H9 (cell line): ENCODE measurements around the gene SCRN2. TPM values are rescaled to one million over a fixed set of nuclear protein-coding genes. Genes with fewer than 3 reads are reported as not detected.

Experiments
- DNase-seq: peaks from one replicate; pipeline ENCODE4 v3.0.0-alpha.2; 2017
- H2AFZ ChIP-seq: one replicate; pipeline ENCODE4 v1.6.1; 2013; ENCODE audit warnings: mild to moderate bottlenecking, low read length, control low read depth, moderate library complexity
- H2AK5ac ChIP-seq: 2 replicates; pipeline ENCODE4 v1.6.1; 2013; ENCODE audit warnings: low read length, control low read depth, mixed read lengths; ENCODE audit not compliant: insufficient read length
- H2BK120ac ChIP-seq: one replicate; pipeline ENCODE4 v1.6.1; 2013; ENCODE audit warnings: low read depth, mild to moderate bottlenecking, low read length, control low read depth, inconsistent platforms; ENCODE audit not compliant: poor library complexity, severe bottlenecking
- H2BK12ac ChIP-seq: 2 replicates; pipeline ENCODE4 v1.6.1; 2013; ENCODE audit warnings: low read length, control low read depth, mixed read lengths, low read depth; ENCODE audit not compliant: insufficient read length
- H2BK15ac ChIP-seq: 2 replicates; pipeline ENCODE4 v1.6.1; 2013; ENCODE audit warnings: low read depth, low read length, control low read depth
- H2BK20ac ChIP-seq: one replicate; pipeline ENCODE4 v1.6.1; 2013; ENCODE audit warnings: low read depth, mild to moderate bottlenecking, low read length, control low read depth, inconsistent platforms; ENCODE audit not compliant: poor library complexity, severe bottlenecking
- H2BK5ac ChIP-seq: 2 replicates; pipeline ENCODE4 v1.6.1; 2013; ENCODE audit warnings: low read length, control low read depth, mixed read lengths; ENCODE audit not compliant: insufficient read length
- H3K14ac ChIP-seq: 2 replicates; pipeline ENCODE4 v1.6.1; 2013; ENCODE audit warnings: low read length, control low read depth; ENCODE audit not compliant: insufficient read depth
- H3K18ac ChIP-seq: 2 replicates; pipeline ENCODE4 v1.6.1; 2013; ENCODE audit warnings: low read depth, mild to moderate bottlenecking, mixed read lengths, low read length, control low read depth; ENCODE audit not compliant: insufficient read length
- H3K23ac ChIP-seq: 2 replicates; pipeline ENCODE4 v1.6.1; 2013; ENCODE audit warnings: low read length, control low read depth, mixed read lengths, low read depth; ENCODE audit not compliant: insufficient read length
- H3K23me2 ChIP-seq: 2 replicates; pipeline ENCODE4 v1.6.1; 2013; ENCODE audit warnings: low read depth, mild to moderate bottlenecking, mixed read lengths, low read length, control low read depth; ENCODE audit not compliant: insufficient read length, poor library complexity, severe bottlenecking
- H3K27ac ChIP-seq: 2 replicates; pipeline ENCODE4 v1.5.1; 2013; ENCODE audit warnings: low read length, control low read depth, mixed read lengths, low read depth; ENCODE audit not compliant: insufficient read length
- H3K27me3 ChIP-seq: 2 replicates; pipeline ENCODE4 v1.6.1; 2013; ENCODE audit warnings: low read length, control low read depth, inconsistent platforms; ENCODE audit not compliant: insufficient read depth
- H3K4ac ChIP-seq: 2 replicates; pipeline ENCODE4 v1.6.1; 2013; ENCODE audit warnings: low read depth, mild to moderate bottlenecking, control low read depth, inconsistent platforms, low read length, moderate library complexity
- H3K4me1 ChIP-seq: 2 replicates; pipeline ENCODE4 v1.6.1; 2013; ENCODE audit warnings: low read length, control low read depth, inconsistent platforms; ENCODE audit not compliant: insufficient read depth
- H3K4me2 ChIP-seq: 2 replicates; pipeline ENCODE4 v1.6.1; 2013; ENCODE audit warnings: low read length, control low read depth, mixed read lengths; ENCODE audit not compliant: insufficient read length, insufficient read depth
- H3K56ac ChIP-seq: 2 replicates; pipeline ENCODE4 v1.6.1; 2013; ENCODE audit warnings: low read depth, mild to moderate bottlenecking, mixed read lengths, low read length, control low read depth; ENCODE audit not compliant: insufficient read length
- H3K79me1 ChIP-seq: 2 replicates; pipeline ENCODE4 v1.6.1; 2013; ENCODE audit warnings: low read depth, mild to moderate bottlenecking, moderate library complexity, low read length, control low read depth, inconsistent platforms; ENCODE audit not compliant: insufficient read depth, poor library complexity, severe bottlenecking
- H3K79me2 ChIP-seq: 2 replicates; pipeline ENCODE4 v1.6.1; 2013; ENCODE audit warnings: low read length, control low read depth, inconsistent platforms; ENCODE audit not compliant: insufficient read depth
- H3K9ac ChIP-seq: 2 replicates; pipeline ENCODE4 v1.6.1; 2013; ENCODE audit warnings: low read length, control low read depth, mixed read lengths; ENCODE audit not compliant: insufficient read length; ENCODE audit errors: extremely low read depth
- H3K9me3 ChIP-seq: one replicate; pipeline ENCODE4 v1.6.1; 2013; ENCODE audit warnings: low read depth, low read length, inconsistent platforms; ENCODE audit not compliant: control insufficient read depth
- H3T11ph ChIP-seq: one replicate; pipeline ENCODE4 v1.6.1; 2013; ENCODE audit warnings: mild to moderate bottlenecking, low read length, control low read depth, inconsistent platforms
- H4K20me1 ChIP-seq: one replicate; pipeline ENCODE4 v1.6.1; 2013; ENCODE audit not compliant: control insufficient read depth, insufficient read length, insufficient read depth
- H4K5ac ChIP-seq: 2 replicates; pipeline ENCODE4 v1.6.1; 2013; ENCODE audit warnings: low read depth, mild to moderate bottlenecking, mixed read lengths, low read length, control low read depth; ENCODE audit not compliant: insufficient read length
- H4K8ac ChIP-seq: replicated peaks from 2 replicates; pipeline ENCODE4 v1.6.1; 2013; ENCODE audit warnings: low read length, control low read depth, mixed read lengths, low read depth; ENCODE audit not compliant: insufficient read length
- H4K91ac ChIP-seq: 2 replicates; pipeline ENCODE4 v1.6.1; 2013; ENCODE audit warnings: low read depth, mild to moderate bottlenecking, moderate library complexity, mixed read lengths, low read length, control low read depth; ENCODE audit not compliant: insufficient read length
- H3K27ac Mint-ChIP-seq, 3 experiments: 2 replicates in 2 of 3; 3 replicates in 1 of 3; pipeline ENCODE4 v1.8.0; 2020 to 2021; ENCODE audit warnings: mixed read lengths in 3 of 3, mild to moderate bottlenecking in 1 of 3, moderate library complexity in 1 of 3
- H3K27me3 Mint-ChIP-seq: 2 replicates; pipeline ENCODE4 v1.8.0; 2021; ENCODE audit warnings: low read depth, mild to moderate bottlenecking, moderate library complexity, mixed read lengths
- H3K36me3 Mint-ChIP-seq, 3 experiments: 2 replicates in 2 of 3; 3 replicates in 1 of 3; pipeline ENCODE4 v1.8.0; 2020 to 2021; ENCODE audit warnings: low read depth in 3 of 3, mixed read lengths in 3 of 3; ENCODE audit not compliant: insufficient read depth in 1 of 3
- H3K4me1 Mint-ChIP-seq, 2 experiments: 2 replicates each; pipeline ENCODE4 v1.8.0; 2020; ENCODE audit warnings: mixed read lengths in 2 of 2
- H3K4me3 Mint-ChIP-seq, 2 experiments: 2 replicates in 1 of 2; 3 replicates in 1 of 2; pipeline ENCODE4 v1.8.0; 2020 to 2021; ENCODE audit warnings: mild to moderate bottlenecking in 2 of 2, mixed read lengths in 2 of 2, moderate library complexity in 1 of 2
- H3K9me3 Mint-ChIP-seq, 2 experiments: 2 replicates in 1 of 2; 3 replicates in 1 of 2; pipeline ENCODE4 v1.8.0; 2020; ENCODE audit warnings: mild to moderate bottlenecking in 2 of 2, mixed read lengths in 2 of 2, moderate library complexity in 1 of 2
- CTCF ChIP-seq: fragments of 200-600 bp; sonication (generic); conservative IDR thresholded peaks from 3 replicates; pipeline ENCODE4 v1.8.0; 2021; ENCODE audit warnings: antibody characterized with exemption, mild to moderate bottlenecking
- WGBS: extraction: QIAGEN DNeasy Blood & Tissue Kit; methylation state at CpG from one replicate; pipeline ENCODE4 v1.1.7; 2013; ENCODE audit warnings: missing lambda C conversion rate, low lambda C conversion rate, mixed read lengths; ENCODE audit not compliant: insufficient read length; ENCODE audit errors: extremely low coverage; 5-methylcytosine and 5-hydroxymethylcytosine counted together
- total RNA-seq: library from RNA; stranded (reverse); gene quantifications from 2 replicates; pipeline ENCODE4 v1.2.1, GENCODE V29; 2021

The SCRN2 gene
- total RNA-seq, 1 experiment from 2014 or later: 34.0 TPM

GRCh38 chr17:47821424-47822391 lies 19.4 kb downstream of the SCRN2 start, which contains the start of gene OSBPL7:
Gene OSBPL7 (minus strand): TSS chr17:47821794. CDS start chr17:47820278, 1,516 bp downstream.
- Histone ChIP-seq H3K4me2 (peak within 1 kb of the TSS; percentile 60), H3K56ac (no peak within 1 kb of the TSS), H2BK5ac (no peak within 1 kb of the TSS), H4K5ac (no peak within 1 kb of the TSS), H4K8ac (no peak within 1 kb of the TSS), H3K9me3 (no peaks in the 10 kb centered on the region), H3K27me3 (no peaks in the 10 kb centered on the region), H2BK20ac (no peak within 1 kb of the TSS), H3K4me1 (no peaks in the 10 kb centered on the region), H2BK15ac (no peak within 1 kb of the TSS), H3K23me2 (peaks cover 7% of the 10 kb centered on the region), H3K27ac (no peak within 1 kb of the TSS), H3K79me2 (no peaks in the 10 kb centered on the region; the same call in 1 of the 2 replicates), H3K79me1 (no peaks in the 10 kb centered on the region), H2BK120ac (no peak within 1 kb of the TSS), H3K9ac (peak within 1 kb of the TSS; percentile 12), H2AFZ (no peak within 1 kb of the TSS), H3K18ac (no peak within 1 kb of the TSS), H3K14ac (no peak within 1 kb of the TSS), H4K91ac (no peak within 1 kb of the TSS), H2BK12ac (no peak within 1 kb of the TSS), H4K20me1 (no peaks in the 10 kb centered on the region), H3K4ac (no peak within 1 kb of the TSS), H3T11ph (no peak within 1 kb of the TSS), H3K23ac (no peak within 1 kb of the TSS), H2AK5ac (no peak within 1 kb of the TSS)
- peak; percentile 92 for DNase-seq
- TF ChIP-seq CTCF: peak; percentile 28; the same call in 2 of the 3 replicates
- H3K9me3 Mint-ChIP-seq: no peaks in the 10 kb centered on the region
- H3K36me3 Mint-ChIP-seq: peaks cover 17 to 31% (median 27%) of the 10 kb centered on the region in 3 experiments
- no peaks in the 10 kb centered on the region for H3K27me3 Mint-ChIP-seq
- H3K4me3 Mint-ChIP-seq: peak within 1 kb of the TSS; percentile 94 to 95
- H3K4me1 Mint-ChIP-seq: peaks cover 12 to 19% of the 10 kb centered on the region in 2 experiments
- no CpG with 5 or more reads among the region's 21 CpGs for WGBS
- H3K27ac Mint-ChIP-seq: peak within 1 kb of the TSS in 2 of 3 experiments; percentile 60 to 85; a peak in 2 of 7 replicates
